Measurements from ENCODE around the gene HDDC3. TPM values are rescaled to one million over a fixed set of nuclear protein-coding genes. Genes with fewer than 3 reads are reported as not detected.
A peak's percentile ranks its signal among the peaks of the same experiment; 100 is the strongest.

The HDDC3 gene
- total and polyA plus RNA-seq, 9 of the 15 experiments (the other 6 are each of a cell fraction or from before 2014, with no cell fraction given), result 14.9 to 55.8 (median 36.9) TPM

- TF ChIP-seq, protein P1, sequence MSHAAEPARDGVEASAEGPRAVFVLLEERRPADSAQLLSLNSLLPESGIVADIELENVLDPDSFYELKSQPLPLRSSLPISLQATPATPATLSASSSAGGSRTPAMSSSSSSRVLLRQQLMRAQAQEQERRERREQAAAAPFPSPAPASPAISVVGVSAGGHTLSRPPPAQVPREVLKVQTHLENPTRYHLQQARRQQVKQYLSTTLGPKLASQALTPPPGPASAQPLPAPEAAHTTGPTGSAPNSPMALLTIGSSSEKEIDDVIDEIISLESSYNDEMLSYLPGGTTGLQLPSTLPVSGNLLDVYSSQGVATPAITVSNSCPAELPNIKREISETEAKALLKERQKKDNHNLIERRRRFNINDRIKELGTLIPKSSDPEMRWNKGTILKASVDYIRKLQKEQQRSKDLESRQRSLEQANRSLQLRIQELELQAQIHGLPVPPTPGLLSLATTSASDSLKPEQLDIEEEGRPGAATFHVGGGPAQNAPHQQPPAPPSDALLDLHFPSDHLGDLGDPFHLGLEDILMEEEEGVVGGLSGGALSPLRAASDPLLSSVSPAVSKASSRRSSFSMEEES (CRISPR knock-in tag; IDR thresholded peaks at IDR 0.05), result no peak
- TF ChIP-seq ARID4B (CRISPR knock-in tag; IDR thresholded peaks at IDR 0.05) (peak; percentile 81), ZNF124 (CRISPR knock-in tag; IDR thresholded peaks at IDR 0.05) (no peak), ZSCAN32 (CRISPR knock-in tag; IDR thresholded peaks at IDR 0.05) (no peak), SMARCA4 (IDR thresholded peaks at IDR 0.05) (peak; percentile 45; the same call in 1 of the 2 replicates), SIN3A (IDR thresholded peaks at IDR 0.05; ENCODE audit: borderline replicate concordance in 2 of 2, control insufficient read depth in 1 of 2, low read depth in 2 of 2, low read length in 2 of 2) (peak; percentile 51 to 53; a peak in 2 of 4 replicates), SMAD1 (IDR thresholded peaks at IDR 0.05; ENCODE audit: low read depth, low read length, partially characterized antibody) (no peak), TCF7L2 (IDR thresholded peaks at IDR 0.05; ENCODE audit: low read depth, low read length) (no peak), ZNF174 (CRISPR knock-in tag; IDR thresholded peaks at IDR 0.05) (no peak), RBM17 (IDR thresholded peaks at IDR 0.05; ENCODE audit: borderline replicate concordance, low read depth, low read length) (no peak), MEIS2 (IDR thresholded peaks at IDR 0.05; ENCODE audit: partially characterized antibody) (peak; percentile 50), MNT (conservative IDR thresholded peaks at IDR 0.05) (peak in 1 of 2 experiments; percentile 73; a peak in 3 of 4 replicates), FOXA3 (CRISPR knock-in tag; conservative IDR thresholded peaks at IDR 0.05 in 1 of 2, IDR thresholded peaks at IDR 0.05 in 1 of 2) (no peak), GTF2A2 (tag; IDR thresholded peaks at IDR 0.05) (no peak), ELF1 (tag; IDR thresholded peaks at IDR 0.05) (no peak), NFE2L1 (tag; IDR thresholded peaks at IDR 0.05; ENCODE audit: borderline replicate concordance, low read depth) (no peak), BRD4 (IDR thresholded peaks at IDR 0.05) (no peak), SMARCE1 (IDR thresholded peaks at IDR 0.05) (peak; percentile 61), RBBP5 (IDR thresholded peaks at IDR 0.05; ENCODE audit: borderline replicate concordance, insufficient read depth, low read length, poor library complexity, severe bottlenecking) (no peak), FOXP1 (CRISPR knock-in tag; IDR thresholded peaks at IDR 0.05) (no peak), RBM15 (IDR thresholded peaks at IDR 0.05; ENCODE audit: insufficient read depth, low read length) (no peak)
Measured at GRCh38 chr15:90915808-90916440, 16.4 kb downstream of the HDDC3 start (continued).
